Lower leg skin (tissue), 4 donors: ENCODE data around the gene PDHA2. TPM values are rescaled to one million over a fixed set of nuclear protein-coding genes. Genes with fewer than 3 reads are reported as not detected.

ENCODE experiments used
- DNase-seq, 2 donors: peaks; one replicate each; pipeline ENCODE4 v3.0.0-alpha.2; 2019; ENCODE audit warnings: low spot score in 2 of 2
- H3K4me3 ChIP-seq: fragments of 200-600 bp; sonication (generic); 2 replicates; pipeline ENCODE4 v1.5.1; 2017; ENCODE audit warnings: mild to moderate bottlenecking, low read depth; ENCODE audit not compliant: poor library complexity, severe bottlenecking
- POLR2A ChIP-seq, 2 donors: fragments of 450-650 bp; IDR thresholded peaks; one replicate each; pipeline ENCODE4 v1.6.1; 2016 to 2017; ENCODE audit warnings: antibody characterized with exemption in 2 of 2, mild to moderate bottlenecking in 1 of 2, moderate library complexity in 1 of 2
- WGBS, 2 donors: methylation state at CpG; one replicate each; pipeline ENCODE4 v1.1.5; 2018; 5-methylcytosine and 5-hydroxymethylcytosine counted together
- intact Hi-C: fragments of 100-400 bp; cut with DNase I; formaldehyde crosslinking; loops from one replicate; pipeline ENCODE4 v1.15.0; 2023; ENCODE audit warnings: low total_unique reads
- total RNA-seq, 4 donors: library from RNA; depleted of rRNA; stranded (reverse); fragments of >200 nt; gene quantifications; one replicate each; pipeline ENCODE4 v1.1.0, GENCODE V29; 2016
- TF ChIP-seq, protein P1 (sequence below), 3 donors: fragments of 450-650 bp; IDR thresholded peaks; one replicate each; pipeline ENCODE4 v1.5.1; 2016; ENCODE audit warnings: antibody characterized with exemption in 3 of 3, mild to moderate bottlenecking in 3 of 3, moderate library complexity in 2 of 3

The PDHA2 gene
- total RNA-seq, 4 donors from 2014 or later = not detected

DNA sequence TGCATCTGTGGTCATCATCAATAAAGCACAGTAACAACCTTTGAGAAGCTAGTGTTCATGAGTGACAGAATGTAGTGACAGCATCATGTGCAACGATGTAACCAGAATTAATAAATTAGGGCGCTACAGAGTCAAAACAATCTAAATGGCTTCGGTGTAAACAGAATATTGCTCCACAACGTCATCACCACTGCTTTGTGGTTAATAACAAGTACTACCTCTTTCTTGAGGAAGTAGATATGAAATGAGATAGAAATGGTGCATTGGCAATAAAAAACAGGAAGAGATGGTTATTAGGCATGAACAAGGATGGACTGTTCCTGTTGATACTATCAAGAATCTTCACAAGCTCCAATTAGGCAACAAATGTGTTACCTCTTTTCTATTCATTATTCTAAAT is 8.7 kb upstream of the PDHA2 start:
- H3K4me3 ChIP-seq = no peak overlapping the region
- intact Hi-C loops = no loop called here
- no peak for DNase-seq
- WGBS, 2 donors = 65% methylated on average over 4 of the region's 4 CpGs
- TF ChIP-seq, protein P1, sequence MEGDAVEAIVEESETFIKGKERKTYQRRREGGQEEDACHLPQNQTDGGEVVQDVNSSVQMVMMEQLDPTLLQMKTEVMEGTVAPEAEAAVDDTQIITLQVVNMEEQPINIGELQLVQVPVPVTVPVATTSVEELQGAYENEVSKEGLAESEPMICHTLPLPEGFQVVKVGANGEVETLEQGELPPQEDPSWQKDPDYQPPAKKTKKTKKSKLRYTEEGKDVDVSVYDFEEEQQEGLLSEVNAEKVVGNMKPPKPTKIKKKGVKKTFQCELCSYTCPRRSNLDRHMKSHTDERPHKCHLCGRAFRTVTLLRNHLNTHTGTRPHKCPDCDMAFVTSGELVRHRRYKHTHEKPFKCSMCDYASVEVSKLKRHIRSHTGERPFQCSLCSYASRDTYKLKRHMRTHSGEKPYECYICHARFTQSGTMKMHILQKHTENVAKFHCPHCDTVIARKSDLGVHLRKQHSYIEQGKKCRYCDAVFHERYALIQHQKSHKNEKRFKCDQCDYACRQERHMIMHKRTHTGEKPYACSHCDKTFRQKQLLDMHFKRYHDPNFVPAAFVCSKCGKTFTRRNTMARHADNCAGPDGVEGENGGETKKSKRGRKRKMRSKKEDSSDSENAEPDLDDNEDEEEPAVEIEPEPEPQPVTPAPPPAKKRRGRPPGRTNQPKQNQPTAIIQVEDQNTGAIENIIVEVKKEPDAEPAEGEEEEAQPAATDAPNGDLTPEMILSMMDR (IDR thresholded peaks at IDR 0.05) = no peak
- no peak for TF ChIP-seq POLR2A (IDR thresholded peaks at IDR 0.05)

DNA sequence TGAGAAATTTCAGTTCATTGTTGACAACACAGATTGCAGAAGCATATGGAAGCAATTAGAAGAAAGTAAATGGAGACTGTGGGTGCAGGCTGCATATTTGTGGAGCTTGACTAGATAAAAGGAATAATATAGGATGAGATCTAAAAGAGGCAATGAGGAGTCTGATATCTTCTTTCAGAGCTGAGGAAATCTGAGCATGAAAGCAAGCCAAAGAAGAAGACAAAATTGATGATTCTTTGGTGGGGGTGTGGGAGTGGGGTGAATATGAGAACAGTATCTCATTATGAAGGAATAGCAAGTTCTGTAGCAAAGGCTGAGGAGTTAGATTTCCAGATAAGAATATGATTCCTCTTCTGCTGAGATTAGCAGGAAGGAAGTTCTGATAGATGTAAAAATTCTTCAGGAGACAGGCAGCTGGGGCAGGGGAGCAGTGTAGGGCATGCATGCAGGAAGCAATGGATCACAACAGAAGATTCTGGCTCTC is 6.1 kb upstream of the PDHA2 start:
- intact Hi-C loops = no loop called here
- H3K4me3 ChIP-seq = no peak overlapping the region
- no peak for TF ChIP-seq POLR2A (IDR thresholded peaks at IDR 0.05)
- TF ChIP-seq, protein P1 (IDR thresholded peaks at IDR 0.05) = no peak
- DNase-seq = no peak

DNA sequence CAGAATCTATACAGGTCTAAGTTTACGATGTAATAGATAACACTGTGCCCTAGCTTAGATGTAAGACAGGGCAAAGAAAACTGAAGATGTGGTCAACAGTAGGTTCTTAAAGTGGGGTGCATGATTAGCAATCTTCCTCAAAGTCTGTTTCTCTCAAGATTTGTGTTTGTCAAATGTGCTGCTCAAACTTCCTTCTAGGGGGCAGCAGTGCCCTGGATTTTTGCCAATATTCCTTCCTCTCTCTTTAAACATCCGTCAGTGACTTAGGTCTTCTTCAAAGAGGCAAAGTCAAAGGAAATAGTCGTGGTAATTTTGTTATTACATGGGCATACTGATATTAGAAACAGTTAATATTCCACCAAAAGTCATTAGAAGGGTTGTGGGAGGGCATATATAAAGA is 4.2 kb upstream of the PDHA2 start:
- no peak for DNase-seq
- WGBS, 2 donors = 52 to 54% methylated on average over 3 of the region's 3 CpGs
- H3K4me3 ChIP-seq = no peak overlapping the region
- intact Hi-C loops = no loop called here
- TF ChIP-seq, protein P1 (IDR thresholded peaks at IDR 0.05) = no peak

DNA sequence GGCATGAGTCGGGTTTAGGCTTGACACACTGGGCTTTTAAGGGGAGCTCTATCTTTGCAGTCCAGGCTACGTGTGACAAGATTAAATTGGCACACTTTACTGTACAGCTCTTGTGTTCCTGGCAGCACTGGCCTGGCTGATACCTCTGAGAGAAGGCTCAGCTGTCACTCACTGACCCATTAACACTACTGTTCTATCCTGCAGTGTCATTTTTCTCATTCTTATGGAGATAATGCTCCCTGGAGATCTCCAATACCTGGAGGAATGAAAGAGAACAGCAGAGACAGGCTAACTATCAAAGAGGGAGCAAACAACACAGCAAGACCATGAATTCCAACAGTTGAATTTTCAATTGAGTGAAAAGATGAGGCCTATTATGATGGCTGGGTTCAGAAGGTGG is 1.7 kb upstream of the PDHA2 start:
- TF ChIP-seq POLR2A (IDR thresholded peaks at IDR 0.05) = no peak
- TF ChIP-seq, protein P1 (IDR thresholded peaks at IDR 0.05) = no peak
- WGBS, 2 donors = 73 to 80% methylated on average over 2 of the region's 2 CpGs
- intact Hi-C loops = no loop called here
- DNase-seq = no peak
- H3K4me3 ChIP-seq = no peak overlapping the region

DNA sequence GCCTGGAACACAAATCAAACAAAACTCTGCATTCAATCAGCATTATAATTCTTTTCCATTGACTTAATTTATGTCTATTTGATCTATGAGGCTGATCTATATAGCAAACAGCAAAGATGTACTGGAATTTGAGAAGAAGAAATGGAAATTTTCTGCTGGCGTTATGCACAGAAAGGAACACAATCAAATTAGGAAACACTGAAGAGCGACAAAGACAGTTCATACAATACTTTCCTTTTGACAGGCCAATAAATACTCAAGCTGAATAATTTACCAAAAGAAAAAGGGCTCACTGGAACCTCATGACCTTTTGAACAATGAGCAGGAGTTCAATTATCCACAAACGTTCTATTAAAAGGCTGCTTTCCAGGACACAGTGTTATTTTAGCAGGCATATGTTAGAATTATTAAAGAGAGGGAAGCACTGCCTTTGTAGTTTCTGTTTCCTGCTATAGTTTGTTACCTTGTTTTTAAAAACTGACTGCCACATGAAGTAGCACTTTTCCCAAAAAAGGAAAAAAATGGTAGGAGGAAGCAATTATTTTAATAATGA is 8.1 kb downstream of the PDHA2 start:
- WGBS, 2 donors = 58 to 60% methylated on average over 3 of the region's 3 CpGs
- H3K4me3 ChIP-seq = no peak overlapping the region
- intact Hi-C loops = no loop called here
- no peak for TF ChIP-seq POLR2A (IDR thresholded peaks at IDR 0.05)
- TF ChIP-seq, protein P1 (IDR thresholded peaks at IDR 0.05) = no peak
- no peak for DNase-seq

DNA sequence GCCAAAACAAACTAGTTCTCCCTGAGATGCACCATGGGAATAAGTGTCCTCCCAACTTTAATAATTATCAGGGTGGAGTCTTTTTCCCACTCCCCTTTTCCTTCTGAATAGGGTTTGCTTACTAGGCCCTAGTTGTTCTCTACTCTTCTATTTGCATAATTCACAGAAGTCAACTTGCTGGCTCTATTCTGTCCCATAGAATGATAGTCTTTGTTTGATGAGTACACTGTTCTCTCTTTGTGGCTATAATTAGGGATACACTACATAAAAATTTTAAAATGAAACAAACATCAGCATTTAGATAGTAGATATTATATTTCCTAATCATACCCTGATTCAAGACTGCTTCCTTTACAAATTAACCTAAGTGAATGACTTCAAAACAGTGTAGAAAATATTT is 10.3 kb downstream of the PDHA2 start:
- no peak overlapping the region for H3K4me3 ChIP-seq
- intact Hi-C loops = no loop called here
- DNase-seq = no peak
- TF ChIP-seq, protein P1 (IDR thresholded peaks at IDR 0.05) = no peak
